AML-193 (cell line): ENCODE data around the gene GPR4.

Experiments used
- DNase-seq, 2 experiments: peaks; one replicate each; lab custom pipeline; 2025; lab: John Stamatoyannopoulos, UW

The GPR4 gene

DNA sequence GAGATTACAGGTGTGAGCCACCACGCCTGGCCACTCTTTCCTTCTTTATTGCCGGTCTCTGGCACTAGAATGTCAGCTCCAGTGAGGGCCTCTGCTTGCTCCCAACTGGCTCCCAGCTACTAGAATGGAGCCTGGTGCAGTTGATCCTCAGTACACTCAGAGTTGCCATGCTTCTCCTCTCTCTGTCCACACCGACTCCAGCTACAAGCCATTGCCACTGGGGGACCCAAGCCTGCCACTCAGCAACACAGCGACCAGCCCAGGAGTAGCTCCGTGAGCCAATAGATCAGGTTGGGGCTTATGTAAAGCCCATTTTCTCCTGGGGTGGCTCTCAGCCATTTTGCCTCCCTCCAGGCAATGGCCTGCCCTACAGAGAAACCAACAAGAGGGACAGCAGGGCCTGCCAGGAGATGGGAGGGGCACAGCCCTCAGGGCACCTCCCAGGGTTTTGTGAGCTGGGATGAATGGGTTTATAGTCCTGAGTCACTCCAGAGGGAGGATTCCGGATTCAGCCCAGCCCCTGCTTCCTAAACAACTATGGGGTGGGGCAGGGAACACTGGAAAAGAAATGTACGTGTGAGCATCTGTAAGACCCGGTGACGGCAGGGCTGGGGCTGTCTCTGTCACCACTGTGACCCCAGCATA, 53.9 kb downstream of the GPR4 start:
- DNase-seq: no peak

DNA sequence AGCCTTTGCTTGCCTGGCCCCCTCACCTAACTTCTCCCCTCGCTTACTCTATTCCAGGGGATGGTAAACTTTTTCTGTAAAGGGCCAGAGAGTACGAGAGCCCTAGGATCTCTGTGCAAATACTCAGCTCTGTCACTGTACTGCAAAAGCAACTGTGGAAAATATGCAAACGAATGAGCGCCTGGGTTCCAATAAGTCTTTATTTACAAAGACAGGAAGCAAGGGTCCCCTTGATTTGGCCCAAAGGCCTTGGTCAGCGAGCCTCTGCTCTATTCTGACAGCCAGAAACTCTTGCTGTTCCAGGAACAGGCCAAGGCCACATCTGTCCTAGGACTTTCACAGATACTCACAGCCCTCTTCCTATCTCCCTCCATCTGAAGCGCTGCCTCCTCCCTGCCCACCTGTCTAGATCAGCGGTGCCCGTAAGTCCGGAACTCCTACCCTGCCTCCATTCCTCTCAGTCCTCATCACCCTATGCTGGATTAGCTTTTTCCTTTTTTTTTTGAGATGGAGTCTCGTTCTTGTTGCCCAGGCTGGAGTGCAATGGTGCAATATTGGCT, 54.7 kb downstream of the GPR4 start:
- DNase-seq: no peak

DNA sequence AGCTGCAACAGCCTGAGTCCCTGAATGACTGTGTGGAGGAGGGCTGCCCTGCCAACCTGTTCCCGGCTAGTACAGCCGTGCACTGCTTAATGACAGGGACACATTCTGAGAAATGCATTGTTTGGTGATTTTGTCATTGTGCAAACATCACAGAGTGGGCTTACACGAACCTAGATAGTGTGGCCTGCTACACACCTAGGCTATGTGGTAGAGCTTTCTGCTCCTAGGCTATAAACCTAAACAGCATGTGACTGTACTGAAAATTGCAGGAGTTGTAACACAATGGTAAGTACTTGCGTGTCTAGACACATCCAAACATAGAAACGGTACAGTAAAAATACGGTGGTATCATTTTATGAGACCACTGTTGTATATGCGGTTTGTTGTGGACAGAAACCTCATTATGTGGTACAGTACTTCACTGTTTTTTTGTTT, 59.8 kb downstream of the GPR4 start:
- DNase-seq: no peak
